NCI-H2107 treated with DMSO at 0.1 percent for 48 hours (cell line): Measurements from ENCODE around the gene MAPK8.

Source experiments
- DNase-seq: peaks from one replicate; lab custom pipeline; 2025; ENCODE audit not compliant: unreplicated experiment; lab: John Stamatoyannopoulos, UW

The MAPK8 gene

GRCh38 chr10:48291190-48291589 lies 15.3 kb upstream of the MAPK8 start:
- DNase-seq = no peak

- no peak for DNase-seq
Observed at GRCh38 chr10:48292616-48293015, 13.9 kb upstream of the MAPK8 start.

GRCh38 chr10:48294431-48294830 lies 12.0 kb upstream of the MAPK8 start:
- DNase-seq = no peak

GRCh38 chr10:48296576-48297098 lies 9.8 kb upstream of the MAPK8 start:
- no peak for DNase-seq

DNA sequence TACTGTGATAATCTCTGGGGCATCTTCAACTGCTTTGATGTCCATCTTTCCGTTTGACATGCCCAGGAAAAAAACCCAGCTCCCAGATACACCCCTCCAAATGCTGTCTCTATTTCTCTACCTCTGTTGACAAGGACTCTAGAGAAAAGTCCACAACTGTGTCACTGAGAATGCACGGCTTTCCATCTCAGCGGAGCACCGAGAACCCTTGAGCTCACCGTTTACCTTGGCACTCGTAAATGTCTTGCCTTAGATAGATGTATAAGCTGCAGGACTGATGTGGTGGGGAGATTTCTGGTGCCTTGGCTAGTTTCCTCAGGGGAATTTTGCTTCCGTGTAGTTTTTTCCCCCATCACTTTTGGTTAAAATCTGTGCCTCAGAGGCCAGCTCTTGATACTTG lies 7.4 kb upstream of the MAPK8 start:
- DNase-seq = no peak

DNA sequence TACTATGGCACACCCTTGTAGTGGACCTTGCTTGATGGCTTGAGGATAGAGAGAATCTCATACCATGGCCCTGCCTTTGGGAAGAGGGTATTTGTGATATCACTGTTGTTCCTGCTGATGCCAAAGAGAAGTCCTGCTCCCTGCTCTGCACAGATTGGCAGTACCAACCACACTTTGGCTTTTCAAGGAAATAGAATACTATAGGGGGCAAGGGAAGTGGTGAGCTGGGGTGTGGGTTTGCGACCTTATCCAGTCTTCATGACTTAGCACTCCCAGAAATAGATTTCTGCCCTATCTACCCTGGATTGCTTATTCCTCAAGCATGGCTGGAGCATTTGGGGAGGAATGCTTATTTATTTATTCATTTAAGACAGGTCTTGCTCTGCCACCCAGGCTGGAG lies 6.8 kb upstream of the MAPK8 start:
- DNase-seq = no peak

DNA sequence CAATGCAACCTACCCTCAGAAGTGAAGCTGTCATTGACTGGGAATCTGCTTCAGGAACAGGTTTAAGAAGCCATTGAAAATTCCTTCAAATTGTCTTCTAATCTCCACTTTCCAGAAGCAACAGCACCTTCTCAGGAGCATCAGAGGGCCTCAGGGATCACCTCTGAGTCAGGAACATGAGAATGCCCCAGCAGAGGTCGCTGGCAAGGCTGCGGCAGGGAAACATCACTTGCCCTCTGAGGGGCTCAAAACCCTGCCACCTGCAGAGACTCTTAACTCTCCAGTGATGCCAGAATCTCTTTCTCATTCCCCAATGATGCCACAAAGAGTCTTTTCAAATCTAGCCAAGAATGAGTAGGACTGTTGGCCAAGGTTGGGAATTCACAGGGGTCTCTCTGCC lies 5.9 kb upstream of the MAPK8 start:
- DNase-seq = no peak

DNA sequence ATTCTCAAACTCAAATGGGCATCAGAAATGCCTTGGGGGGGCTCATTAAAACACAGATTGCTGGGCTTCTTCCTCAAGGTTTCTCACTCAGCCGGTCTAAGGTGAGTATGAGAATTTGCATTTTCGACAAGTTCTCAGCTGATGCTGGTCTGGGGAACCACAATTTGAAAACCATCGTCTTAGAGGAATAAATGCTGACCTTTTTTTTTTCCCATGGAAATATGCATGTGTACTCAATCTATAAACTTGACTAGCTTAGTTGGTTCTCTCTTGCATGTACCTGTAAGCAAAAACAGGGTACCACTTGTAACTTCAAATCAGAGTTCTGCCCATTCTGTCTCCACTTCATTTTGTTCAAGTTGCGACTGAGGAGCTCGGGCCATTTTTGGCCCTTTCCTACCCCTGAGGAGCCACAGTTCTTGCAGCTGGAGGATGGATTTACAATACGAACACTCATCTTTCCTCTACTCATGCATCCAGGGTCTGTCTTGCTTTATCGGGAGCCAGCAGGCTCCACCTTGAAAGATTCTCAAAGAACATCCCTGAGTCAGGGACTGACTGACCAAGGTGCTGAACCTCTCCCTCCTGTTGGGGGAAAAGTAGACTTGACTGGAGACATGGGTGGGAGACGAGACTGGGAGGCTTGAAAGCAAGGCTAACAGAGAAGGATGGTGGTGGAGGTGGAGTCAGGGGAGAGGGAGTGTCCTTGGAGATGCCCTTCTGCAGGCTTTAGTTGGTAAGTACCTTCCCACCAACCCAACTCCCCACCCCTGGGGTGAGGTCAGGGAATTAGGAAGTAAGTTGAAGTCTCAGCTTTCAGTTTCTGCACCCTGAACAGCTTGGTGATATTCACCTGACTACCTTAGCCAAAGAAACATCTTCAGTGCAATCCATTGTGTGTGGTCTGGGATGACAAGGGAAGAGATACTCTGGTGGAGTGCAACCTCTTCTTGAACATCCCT lies 3.7 kb upstream of the MAPK8 start:
- DNase-seq = no peak

GRCh38 chr10:48305905-48306264 lies 592 bp upstream of the MAPK8 start:
- no peak for DNase-seq

DNA sequence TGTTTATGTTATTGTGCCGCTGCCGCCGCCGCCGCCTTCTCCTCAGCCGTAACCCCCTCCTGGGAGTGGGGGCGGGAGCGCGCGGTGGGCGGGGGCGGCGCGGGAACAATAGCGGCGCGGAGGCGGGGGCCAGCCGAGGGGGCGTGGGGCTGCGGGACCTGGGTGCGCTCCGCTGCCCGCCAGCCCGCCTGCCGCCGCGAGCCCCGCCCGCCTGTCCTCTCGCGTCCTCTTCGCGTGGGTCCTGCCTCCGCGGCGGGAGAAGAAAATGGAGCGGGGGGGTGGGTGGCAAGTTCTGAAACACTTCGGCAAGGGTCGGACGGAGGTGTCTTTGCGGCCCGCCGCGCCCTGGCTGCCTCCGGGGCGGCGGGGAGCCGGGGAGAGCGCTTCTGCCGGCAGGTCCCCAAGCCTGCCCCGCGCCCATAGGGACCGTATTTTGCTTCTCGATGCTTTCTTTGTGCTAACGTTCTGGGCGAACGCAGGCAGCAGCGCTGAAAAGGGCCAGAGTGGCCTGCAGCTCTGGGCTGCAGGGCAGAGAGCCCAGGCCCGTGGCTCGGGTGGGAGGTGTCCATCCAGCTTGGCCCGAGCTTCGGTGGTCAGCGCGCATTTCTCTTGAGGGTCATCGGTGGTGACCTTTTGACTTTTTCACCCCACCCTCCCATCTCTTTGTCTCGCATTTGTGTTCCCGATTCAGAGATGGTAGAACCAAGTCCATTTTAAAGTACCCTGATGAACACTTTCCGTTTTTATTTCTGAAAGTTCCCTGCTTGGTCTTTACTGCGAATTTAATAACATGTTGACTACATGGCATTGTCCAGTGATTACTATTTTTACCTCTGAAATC lies 613 bp downstream of the MAPK8 start:
- no peak for DNase-seq

DNA sequence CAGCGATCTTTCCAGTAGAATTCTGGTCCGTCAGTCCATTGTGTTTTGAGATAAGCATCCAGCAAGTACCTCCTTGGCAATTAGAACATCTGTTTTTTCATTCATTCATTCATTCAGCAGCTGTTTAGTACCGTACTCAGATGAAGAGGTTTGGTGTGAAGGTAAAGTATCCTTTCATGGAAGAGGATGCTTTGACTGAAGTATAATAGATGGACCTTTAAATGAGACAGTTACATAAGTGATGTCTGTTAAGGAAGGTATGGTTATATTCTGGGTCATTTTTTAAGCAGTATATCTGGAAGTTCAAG lies 1.2 kb downstream of the MAPK8 start:
- no peak for DNase-seq

DNA sequence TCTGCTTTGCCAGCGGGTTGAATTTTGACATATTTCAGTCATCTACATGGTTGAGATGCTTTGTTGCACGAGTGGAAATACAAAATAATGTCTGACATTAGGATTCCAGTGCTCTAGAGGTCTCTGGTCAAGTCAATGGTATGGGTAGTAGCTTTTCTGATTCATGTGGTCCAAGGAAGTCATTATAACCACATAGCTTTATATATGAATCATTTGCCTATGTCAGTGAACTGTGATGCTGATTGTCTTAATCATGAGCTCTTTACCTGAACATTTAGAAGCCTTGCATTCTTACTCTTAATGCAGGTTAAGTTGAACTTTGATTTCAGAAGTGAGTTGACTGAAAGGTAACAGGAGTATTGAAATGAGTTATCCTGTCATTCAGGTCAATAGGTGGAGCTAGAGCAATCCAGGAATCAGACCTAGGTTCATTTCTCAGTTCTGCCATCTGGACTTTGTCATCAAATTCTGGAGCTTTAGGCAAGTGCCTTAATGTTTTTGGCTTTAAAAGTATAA lies 3.3 kb downstream of the MAPK8 start:
- no peak for DNase-seq

DNA sequence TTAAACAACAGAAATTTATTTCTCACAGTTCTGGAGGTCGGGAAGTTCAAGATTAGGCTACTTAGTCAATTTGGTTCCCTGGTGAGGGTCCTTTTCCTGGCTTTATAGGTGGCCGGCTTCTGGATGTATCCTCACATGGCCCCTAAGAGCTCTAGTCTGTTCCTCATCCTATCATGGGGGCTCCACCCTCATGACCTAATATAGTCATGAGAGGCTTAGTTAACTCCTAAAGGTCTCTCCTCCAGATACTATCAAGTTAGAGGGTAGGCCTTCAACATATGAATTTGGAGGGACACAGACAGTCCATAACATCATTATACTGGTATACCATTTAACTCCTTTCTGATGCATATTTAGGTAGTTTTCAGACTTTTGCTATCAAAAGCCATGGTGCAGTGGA lies 7.6 kb downstream of the MAPK8 start:
- DNase-seq = no peak

DNA sequence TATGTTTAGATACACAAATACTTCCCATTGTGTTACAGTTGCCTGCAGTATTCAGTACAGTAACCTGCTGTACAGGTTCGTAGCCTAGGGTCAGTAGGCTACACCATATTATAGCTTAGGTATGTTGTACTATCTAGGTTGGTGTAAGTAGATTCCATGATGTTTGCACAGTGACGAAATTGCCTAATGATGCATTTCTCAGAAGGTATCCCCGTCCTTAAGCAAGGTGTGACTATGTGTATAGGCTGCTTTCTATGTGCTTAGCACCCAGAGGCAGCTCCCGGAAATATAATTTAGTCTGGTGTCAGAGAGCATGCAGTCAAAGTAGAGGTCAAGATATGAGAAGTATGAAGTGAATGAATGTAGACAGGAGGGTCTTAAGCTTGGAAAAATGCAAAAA lies 9.8 kb downstream of the MAPK8 start:
- DNase-seq = no peak

DNA sequence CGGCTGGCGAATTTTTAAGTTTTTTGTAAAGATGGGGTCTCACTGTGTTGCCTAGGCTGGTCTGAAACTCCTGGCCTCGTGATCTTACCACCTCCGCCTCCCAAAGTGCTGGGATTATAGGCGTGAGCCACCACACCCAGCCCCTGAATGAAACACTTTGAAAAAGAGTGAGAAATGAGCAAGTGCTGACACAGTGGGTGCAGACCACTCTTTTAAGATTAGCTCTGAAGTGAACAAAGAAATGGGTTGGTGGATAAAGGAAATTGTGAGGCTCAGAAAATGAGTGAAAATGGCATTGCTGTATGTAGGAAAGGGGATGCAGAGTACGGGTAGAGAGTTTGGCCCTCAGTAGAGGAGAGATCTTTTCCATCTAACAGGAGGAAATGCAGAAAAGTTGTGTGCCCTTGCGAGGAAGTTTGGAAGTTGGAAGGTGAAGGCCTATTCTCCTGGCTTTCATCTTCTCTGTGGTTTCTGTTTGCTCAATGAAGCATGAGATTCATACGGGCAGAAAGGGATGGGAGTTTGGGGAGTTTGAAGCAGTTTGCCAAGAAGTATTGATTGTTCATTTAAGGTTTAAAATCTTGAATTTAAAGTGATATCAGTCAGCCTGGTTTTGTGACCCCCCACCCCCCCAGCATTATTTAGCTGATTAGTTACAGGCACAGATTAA lies 11.0 kb downstream of the MAPK8 start:
- DNase-seq = no peak

DNA sequence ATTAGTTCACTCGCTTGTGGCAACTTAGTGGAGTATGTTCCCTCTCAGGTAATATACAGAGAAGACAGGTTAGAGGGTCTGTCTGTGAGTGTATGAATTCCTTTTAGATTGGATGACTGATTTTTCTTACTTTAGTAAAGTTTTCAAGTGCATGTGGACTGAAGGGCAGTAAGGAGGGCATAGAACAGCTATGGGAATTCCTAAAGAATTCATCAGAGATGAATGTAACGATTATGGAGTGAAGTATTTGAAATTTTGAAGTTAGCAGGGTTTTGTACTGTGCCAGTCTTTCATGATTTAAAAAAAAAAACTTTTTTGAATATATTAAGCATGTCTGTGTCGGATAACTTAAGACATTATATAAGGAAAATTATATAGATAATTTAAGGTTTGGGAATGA lies 15.5 kb downstream of the MAPK8 start:
- no peak for DNase-seq

- DNase-seq = no peak
Observed at GRCh38 chr10:48324580-48324979, 18.1 kb downstream of the MAPK8 start.

DNA sequence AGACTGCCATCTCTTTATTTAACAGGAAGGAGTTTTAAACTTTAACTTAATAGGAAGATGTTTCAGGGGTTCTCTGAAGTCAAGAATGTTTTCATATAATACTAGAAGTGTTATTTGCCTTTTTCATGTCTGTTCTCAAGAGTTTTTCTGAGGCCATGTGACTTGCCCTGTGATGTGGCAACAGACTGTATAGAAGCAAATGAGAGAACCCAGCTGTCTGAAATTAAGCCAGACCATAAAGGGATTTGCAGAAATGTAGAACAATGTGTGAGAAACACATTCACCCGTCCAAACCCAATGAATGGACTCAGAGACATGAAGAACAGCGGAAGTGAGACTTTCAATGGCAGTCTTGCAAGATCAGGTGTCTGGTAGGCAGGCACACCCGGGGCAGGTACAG lies 23.8 kb downstream of the MAPK8 start:
- DNase-seq = no peak

GRCh38 chr10:48331436-48331835 lies 25.0 kb downstream of the MAPK8 start:
- DNase-seq = no peak

DNA sequence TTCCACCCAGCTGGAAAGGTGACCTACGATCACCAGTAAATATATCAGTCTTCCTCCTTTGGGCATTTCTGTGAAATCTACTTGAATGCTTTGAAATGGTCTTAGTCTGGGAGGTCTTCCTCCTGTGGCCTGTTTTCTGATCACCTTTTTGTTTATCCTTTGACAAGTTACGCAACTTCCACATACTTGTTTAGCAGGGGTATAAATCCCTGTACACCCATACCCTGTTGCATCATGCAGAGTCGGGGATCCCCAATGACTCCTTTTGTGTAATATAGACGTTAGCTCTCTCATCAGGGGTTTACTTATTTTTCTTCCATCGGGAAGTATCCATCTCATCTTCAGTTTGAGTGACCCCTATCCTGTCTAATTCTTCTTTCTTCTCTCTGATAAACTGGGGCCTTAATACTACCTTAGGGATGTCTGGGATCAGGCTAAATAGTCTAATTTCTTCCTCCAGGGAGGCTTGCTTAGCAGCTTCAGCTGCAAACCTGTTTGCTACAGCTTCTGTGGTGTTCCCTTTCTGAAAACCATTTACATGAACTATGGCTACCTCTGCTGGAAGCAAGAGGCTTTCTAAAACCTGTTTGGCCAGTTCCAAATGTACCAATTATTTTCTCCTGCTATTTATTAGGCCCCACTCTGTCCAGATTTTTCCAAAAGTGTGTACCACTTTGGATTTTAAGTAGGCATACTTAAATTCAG lies 25.8 kb downstream of the MAPK8 start:
- DNase-seq = no peak

DNA sequence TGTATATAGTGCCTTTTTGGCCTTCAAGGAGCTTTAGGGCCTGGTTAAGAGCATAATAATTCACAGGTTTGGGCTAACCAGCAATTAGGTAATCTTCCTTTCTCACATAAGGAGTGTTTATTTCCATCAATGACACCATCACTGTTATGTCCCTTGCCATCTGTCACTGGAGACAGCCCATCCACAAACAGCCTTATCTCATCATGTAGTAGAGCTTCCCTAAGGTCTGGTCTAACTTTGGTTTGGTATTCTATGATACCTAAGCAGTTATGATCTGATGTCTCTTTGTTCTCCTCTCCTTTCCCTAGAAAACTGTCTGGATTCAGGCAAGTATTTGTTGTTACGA lies 26.4 kb downstream of the MAPK8 start:
- DNase-seq = no peak
